ENCODE data around the gene P2RX1.
A peak's percentile ranks its signal among the peaks of the same experiment; 100 is the strongest.

Gene P2RX1

GRCh38 chr17:3870871-3871306, 45.4 kb downstream of the P2RX1 start:
- Histone ChIP-seq H3K9me2 (replicated peaks; ENCODE audit: insufficient read depth, low read length) (no peaks in the 10 kb centered on the region), H3K27ac (ENCODE audit: low read length) (peak overlapping the region; percentile 75; the same call in 1 of the 2 replicates), H3K36me3 (replicated peaks; ENCODE audit: insufficient read depth, low read length) (no peaks in the 10 kb centered on the region), H3K4me2 (ENCODE audit: low read depth, low read length) (peak overlapping the region; percentile 65), H4K20me1 (ENCODE audit: insufficient read depth, low read length) (no peaks in the 10 kb centered on the region), H2AFZ (ENCODE audit: low read length) (peak overlapping the region; percentile 80), H3K79me2 (ENCODE audit: low read length) (no peaks in the 10 kb centered on the region), H3K9ac (ENCODE audit: low read length) (peak overlapping the region; percentile 28; the same call in 1 of the 2 replicates), H3K4me3 (ENCODE audit: low read length) (peak overlapping the region; percentile 26; the same call in 1 of the 2 replicates), H3K4me1 (ENCODE audit: low read length) (peaks cover 5% of the 10 kb centered on the region; the same call in 1 of the 2 replicates), H3K27me3 (replicated peaks; ENCODE audit: insufficient read depth, low read length) (no peaks in the 10 kb centered on the region), H3K9me3 (replicated peaks; ENCODE audit: insufficient read depth, low read length) (no peaks in the 10 kb centered on the region), H3F3A (ENCODE audit: insufficient read depth, low read length) (0 out of 2 replicates have a peak, but pooled peaks cover 4% of the 10 kb centered on the region)
- TF ChIP-seq CTCF (IDR thresholded peaks at IDR 0.05; ENCODE audit: low read length): no peak
- no peak for TF ChIP-seq EZH2phosphoT487 (IDR thresholded peaks at IDR 0.05; ENCODE audit: low read length)
- peak; percentile 43 for DNase-seq

GRCh38 chr17:3867606-3868005, 48.7 kb downstream of the P2RX1 start:
- Histone ChIP-seq H3K36me3 (replicated peaks; ENCODE audit: insufficient read depth, low read length) (no peaks in the 10 kb centered on the region), H3K9me2 (replicated peaks; ENCODE audit: insufficient read depth, low read length) (no peaks in the 10 kb centered on the region), H3K9ac (ENCODE audit: low read length) (no peak overlapping the region), H4K20me1 (ENCODE audit: insufficient read depth, low read length) (no peaks in the 10 kb centered on the region), H3K79me2 (ENCODE audit: low read length) (no peaks in the 10 kb centered on the region), H3K27me3 (replicated peaks; ENCODE audit: insufficient read depth, low read length) (no peaks in the 10 kb centered on the region), H3K4me2 (ENCODE audit: low read depth, low read length) (no peak overlapping the region), H3K4me1 (ENCODE audit: low read length) (peaks cover 5% of the 10 kb centered on the region; the same call in 1 of the 2 replicates), H3K9me3 (replicated peaks; ENCODE audit: insufficient read depth, low read length) (no peaks in the 10 kb centered on the region), H3K4me3 (ENCODE audit: low read length) (no peak overlapping the region), H2AFZ (ENCODE audit: low read length) (no peak overlapping the region), H3K27ac (ENCODE audit: low read length) (no peak overlapping the region), H3F3A (ENCODE audit: insufficient read depth, low read length) (0 out of 2 replicates have a peak, but pooled peaks cover 4% of the 10 kb centered on the region)
- no peak for TF ChIP-seq CTCF (IDR thresholded peaks at IDR 0.05; ENCODE audit: low read length)
- no peak for TF ChIP-seq EZH2 (optimal IDR thresholded peaks at IDR 0.05; ENCODE audit: low read depth, low read length)
- TF ChIP-seq EZH2phosphoT487 (IDR thresholded peaks at IDR 0.05; ENCODE audit: low read length): no peak
- DNase-seq: no peak

- H3K36me3 ChIP-seq (replicated peaks; ENCODE audit: insufficient read depth, low read length): no peaks in the 10 kb centered on the region
- no peak overlapping the region for H3K4me2 ChIP-seq (ENCODE audit: low read depth, low read length)
- H3K4me1 ChIP-seq (ENCODE audit: low read length): peaks cover 5% of the 10 kb centered on the region; the same call in 1 of the 2 replicates
These were observed 49.2 kb downstream of the P2RX1 start for GRCh38 chr17:3867106-3867505.

More at GRCh38 chr17:3867106-3867505, 49.2 kb downstream of the P2RX1 start:
- Histone ChIP-seq H3K79me2 (ENCODE audit: low read length) (no peaks in the 10 kb centered on the region), H3F3A (ENCODE audit: insufficient read depth, low read length) (0 out of 2 replicates have a peak, but pooled peaks cover 4% of the 10 kb centered on the region), H3K9me2 (replicated peaks; ENCODE audit: insufficient read depth, low read length) (no peaks in the 10 kb centered on the region), H4K20me1 (ENCODE audit: insufficient read depth, low read length) (no peaks in the 10 kb centered on the region), H3K9me3 (replicated peaks; ENCODE audit: insufficient read depth, low read length) (no peaks in the 10 kb centered on the region), H3K4me3 (ENCODE audit: low read length) (no peak overlapping the region), H3K9ac (ENCODE audit: low read length) (no peak overlapping the region), H3K27ac (ENCODE audit: low read length) (no peak overlapping the region), H2AFZ (ENCODE audit: low read length) (no peak overlapping the region), H3K27me3 (replicated peaks; ENCODE audit: insufficient read depth, low read length) (no peaks in the 10 kb centered on the region)
- TF ChIP-seq CTCF (IDR thresholded peaks at IDR 0.05; ENCODE audit: low read length) (no peak), EZH2 (optimal IDR thresholded peaks at IDR 0.05; ENCODE audit: low read depth, low read length) (no peak), EZH2phosphoT487 (IDR thresholded peaks at IDR 0.05; ENCODE audit: low read length) (no peak)
- DNase-seq: no peak

Measured in MM.1S (cell line).